ENCODE data around the gene CNTF. TPM values are rescaled to one million over a fixed set of nuclear protein-coding genes. Genes with fewer than 3 reads are reported as not detected.

Gene CNTF
- total RNA-seq, 1 donor from 2014 or later = 1.6 TPM

DNA sequence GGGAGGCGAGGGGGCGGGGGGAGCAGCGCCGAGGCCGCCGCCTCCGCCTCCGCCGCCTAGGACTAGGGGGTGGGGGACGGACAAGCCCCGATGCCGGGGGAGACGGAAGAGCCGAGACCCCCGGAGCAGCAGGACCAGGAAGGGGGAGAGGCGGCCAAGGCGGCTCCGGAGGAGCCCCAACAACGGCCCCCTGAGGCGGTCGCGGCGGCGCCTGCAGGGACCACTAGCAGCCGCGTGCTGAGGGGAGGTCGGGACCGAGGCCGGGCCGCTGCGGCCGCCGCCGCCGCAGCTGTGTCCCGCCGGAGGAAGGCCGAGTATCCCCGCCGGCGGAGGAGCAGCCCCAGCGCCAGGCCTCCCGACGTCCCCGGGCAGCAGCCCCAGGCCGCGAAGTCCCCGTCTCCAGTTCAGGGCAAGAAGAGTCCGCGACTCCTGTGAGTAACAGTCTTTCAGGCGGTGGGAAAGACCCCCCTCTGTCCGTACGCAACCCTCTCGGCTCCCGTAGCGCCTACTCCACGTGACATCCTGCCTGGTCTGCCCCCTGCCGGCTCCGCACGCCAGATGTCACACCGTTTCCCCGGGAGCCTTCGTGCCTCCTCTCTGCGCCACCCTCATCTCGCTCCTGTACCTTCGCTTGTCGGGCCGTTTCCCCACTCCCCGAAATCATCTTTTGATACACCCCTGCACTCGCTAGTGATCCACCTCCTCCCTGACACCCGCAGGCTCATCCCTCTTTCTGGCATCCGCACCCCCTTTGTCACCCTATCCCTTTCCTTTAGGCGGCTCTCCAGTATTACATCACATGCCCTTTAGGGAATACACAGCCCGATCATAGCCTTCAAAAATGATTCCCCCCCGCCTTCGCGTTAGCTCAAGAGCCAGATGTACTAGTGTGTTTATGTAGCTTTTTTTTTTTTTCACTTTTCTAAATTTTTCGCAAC is 43.0 kb upstream of the CNTF start:
- H3K4me3 ChIP-seq (ENCODE audit: low read length in 3 of 3) = peak overlapping the region; percentile 91 to 95 (median 92)
- peaks cover 0 to 5% (median 0%) of the 10 kb centered on the region in 3 donors for H3K36me3 ChIP-seq (ENCODE audit: control insufficient read depth in 3 of 3, insufficient read depth in 3 of 3, low read length in 3 of 3)
- H3K27me3 ChIP-seq (ENCODE audit: control insufficient read depth in 3 of 3, insufficient read depth in 3 of 3, low read length in 3 of 3) = no peaks in the 10 kb centered on the region
- peak overlapping the region; percentile 98 to 99 (median 99) for H3K9ac ChIP-seq (ENCODE audit: low read depth in 1 of 3, low read length in 3 of 3)
- H3K27ac ChIP-seq (ENCODE audit: low read depth, low read length) = peak overlapping the region; percentile 100
- H3K9me3 ChIP-seq (ENCODE audit: control insufficient read depth in 3 of 3, low read length in 3 of 3) = no peaks in the 10 kb centered on the region
- H3K4me1 ChIP-seq (ENCODE audit: control insufficient read depth in 3 of 3, insufficient read depth in 3 of 3, low read length in 3 of 3) = peaks cover 29 to 45% (median 41%) of the 10 kb centered on the region in 3 donors

DNA sequence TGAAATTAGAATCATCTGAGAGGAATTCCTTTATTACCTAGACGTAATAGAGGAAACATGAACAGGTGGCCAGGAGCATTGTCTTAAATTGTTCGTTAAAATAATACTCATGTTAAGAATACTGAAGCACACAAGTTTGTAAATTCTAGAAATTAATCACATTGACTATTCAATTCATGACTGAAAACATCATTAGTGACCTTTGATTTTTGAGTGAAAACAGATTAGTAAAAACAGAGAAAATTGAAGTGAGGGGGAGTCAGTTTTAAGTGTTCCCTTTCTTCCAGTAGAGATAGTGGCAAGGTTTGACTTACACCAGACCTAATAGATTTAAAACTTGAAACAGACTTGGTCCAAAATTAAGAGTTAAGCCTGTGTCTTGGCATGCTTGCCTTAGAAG is 42.2 kb upstream of the CNTF start:
- peak overlapping the region; percentile 98 to 99 (median 99) for H3K9ac ChIP-seq (ENCODE audit: low read depth in 1 of 3, low read length in 3 of 3)
- H3K27ac ChIP-seq (ENCODE audit: low read depth, low read length) = peak overlapping the region; percentile 100
- H3K4me1 ChIP-seq (ENCODE audit: control insufficient read depth in 3 of 3, insufficient read depth in 3 of 3, low read length in 3 of 3) = peaks cover 24 to 42% (median 33%) of the 10 kb centered on the region in 3 donors
- H3K27me3 ChIP-seq (ENCODE audit: control insufficient read depth in 3 of 3, insufficient read depth in 3 of 3, low read length in 3 of 3) = no peaks in the 10 kb centered on the region
- H3K36me3 ChIP-seq (ENCODE audit: control insufficient read depth in 3 of 3, insufficient read depth in 3 of 3, low read length in 3 of 3) = peaks cover 0 to 5% (median 0%) of the 10 kb centered on the region in 3 donors
- peak overlapping the region; percentile 91 to 95 (median 92) for H3K4me3 ChIP-seq (ENCODE audit: low read length in 3 of 3)
- H3K9me3 ChIP-seq (ENCODE audit: control insufficient read depth in 3 of 3, low read length in 3 of 3) = no peaks in the 10 kb centered on the region

DNA sequence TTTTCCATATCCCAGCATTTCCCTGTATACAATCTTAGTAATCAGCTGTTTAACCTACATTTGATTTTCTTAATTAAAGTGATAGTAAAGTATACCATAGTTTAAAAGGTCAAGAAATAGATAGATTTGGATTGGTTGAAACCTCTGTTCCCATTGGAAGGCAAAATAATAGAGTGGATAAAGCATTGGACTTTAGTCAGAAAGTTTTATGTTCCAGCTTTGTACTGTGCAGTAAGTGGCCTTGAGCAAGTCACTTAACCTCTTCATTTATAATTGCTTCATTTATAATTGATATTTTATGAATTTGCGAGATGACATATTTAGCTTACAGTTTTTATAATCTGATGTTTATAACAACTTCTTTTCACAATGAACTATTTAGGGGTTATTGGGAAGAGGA is 40.0 kb upstream of the CNTF start:
- H3K4me1 ChIP-seq (ENCODE audit: control insufficient read depth in 3 of 3, insufficient read depth in 3 of 3, low read length in 3 of 3) = peaks cover 13 to 31% (median 30%) of the 10 kb centered on the region in 3 donors
- no peaks in the 10 kb centered on the region for H3K27me3 ChIP-seq (ENCODE audit: control insufficient read depth in 3 of 3, insufficient read depth in 3 of 3, low read length in 3 of 3)
- H3K36me3 ChIP-seq (ENCODE audit: control insufficient read depth in 3 of 3, insufficient read depth in 3 of 3, low read length in 3 of 3) = peaks cover 0 to 5% (median 2%) of the 10 kb centered on the region in 3 donors
- no peaks in the 10 kb centered on the region for H3K9me3 ChIP-seq (ENCODE audit: control insufficient read depth in 3 of 3, low read length in 3 of 3)
- H3K9ac ChIP-seq (ENCODE audit: low read depth in 1 of 3, low read length in 3 of 3) = no peak overlapping the region
- H3K4me3 ChIP-seq (ENCODE audit: low read length in 3 of 3) = no peak overlapping the region
- H3K27ac ChIP-seq (ENCODE audit: low read depth, low read length) = no peak overlapping the region

DNA sequence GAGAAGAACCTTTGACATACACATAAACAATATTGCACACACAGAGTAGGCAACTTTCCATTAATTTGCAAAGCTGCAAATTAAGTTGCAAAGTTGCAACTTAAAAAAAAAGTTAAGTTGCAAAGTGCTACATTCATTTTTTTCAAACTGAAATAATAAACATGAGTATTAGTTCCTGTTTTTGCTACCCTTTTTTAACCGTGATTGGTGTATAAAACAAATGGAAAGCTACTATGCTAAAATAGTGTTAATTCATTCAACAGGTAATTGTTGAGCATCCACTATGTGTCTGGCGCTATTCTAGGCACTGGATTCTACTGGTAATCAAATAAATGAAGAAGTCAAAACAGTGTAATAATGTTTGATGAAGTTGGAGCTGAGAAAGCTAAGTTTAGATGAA is 35.5 kb upstream of the CNTF start:
- H3K9me3 ChIP-seq (ENCODE audit: control insufficient read depth in 3 of 3, low read length in 3 of 3) = no peaks in the 10 kb centered on the region
- no peaks in the 10 kb centered on the region for H3K27me3 ChIP-seq (ENCODE audit: control insufficient read depth in 3 of 3, insufficient read depth in 3 of 3, low read length in 3 of 3)
- no peak overlapping the region for H3K9ac ChIP-seq (ENCODE audit: low read depth in 1 of 3, low read length in 3 of 3)
- peaks cover 3 to 17% (median 15%) of the 10 kb centered on the region in 3 donors for H3K4me1 ChIP-seq (ENCODE audit: control insufficient read depth in 3 of 3, insufficient read depth in 3 of 3, low read length in 3 of 3)
- no peak overlapping the region for H3K4me3 ChIP-seq (ENCODE audit: low read length in 3 of 3)
- H3K36me3 ChIP-seq (ENCODE audit: control insufficient read depth in 3 of 3, insufficient read depth in 3 of 3, low read length in 3 of 3) = peaks cover 0 to 2% (median 0%) of the 10 kb centered on the region in 3 donors
- H3K27ac ChIP-seq (ENCODE audit: low read depth, low read length) = no peak overlapping the region

DNA sequence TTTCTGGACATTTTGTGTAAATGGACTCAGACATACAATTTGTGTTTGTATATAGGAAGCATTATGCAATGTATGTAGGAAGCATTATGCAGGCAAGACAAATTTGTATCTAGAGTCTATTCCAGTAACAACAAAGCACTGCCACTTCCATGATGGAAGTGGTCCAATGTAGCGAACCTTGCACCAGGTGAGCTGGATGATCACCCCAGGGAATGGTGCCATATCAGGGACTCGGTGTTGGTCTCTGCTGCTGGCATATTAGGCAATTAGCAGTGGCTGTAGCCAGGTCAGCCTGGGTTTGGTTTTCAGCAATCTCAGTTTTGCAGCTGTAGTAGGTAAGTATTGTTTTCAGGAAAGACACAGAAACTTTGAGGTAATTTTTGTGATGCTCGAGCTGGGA is 30.8 kb upstream of the CNTF start:
- Histone ChIP-seq H3K4me1 (ENCODE audit: control insufficient read depth in 3 of 3, insufficient read depth in 3 of 3, low read length in 3 of 3) (peaks cover 6 to 13% (median 9%) of the 10 kb centered on the region in 3 donors), H3K36me3 (ENCODE audit: control insufficient read depth in 3 of 3, insufficient read depth in 3 of 3, low read length in 3 of 3) (no peaks in the 10 kb centered on the region), H3K27me3 (ENCODE audit: control insufficient read depth in 3 of 3, insufficient read depth in 3 of 3, low read length in 3 of 3) (no peaks in the 10 kb centered on the region), H3K4me3 (ENCODE audit: low read length in 3 of 3) (no peak overlapping the region), H3K9me3 (ENCODE audit: control insufficient read depth in 3 of 3, low read length in 3 of 3) (no peaks in the 10 kb centered on the region), H3K27ac (ENCODE audit: low read depth, low read length) (no peak overlapping the region), H3K9ac (ENCODE audit: low read depth in 1 of 3, low read length in 3 of 3) (no peak overlapping the region)

DNA sequence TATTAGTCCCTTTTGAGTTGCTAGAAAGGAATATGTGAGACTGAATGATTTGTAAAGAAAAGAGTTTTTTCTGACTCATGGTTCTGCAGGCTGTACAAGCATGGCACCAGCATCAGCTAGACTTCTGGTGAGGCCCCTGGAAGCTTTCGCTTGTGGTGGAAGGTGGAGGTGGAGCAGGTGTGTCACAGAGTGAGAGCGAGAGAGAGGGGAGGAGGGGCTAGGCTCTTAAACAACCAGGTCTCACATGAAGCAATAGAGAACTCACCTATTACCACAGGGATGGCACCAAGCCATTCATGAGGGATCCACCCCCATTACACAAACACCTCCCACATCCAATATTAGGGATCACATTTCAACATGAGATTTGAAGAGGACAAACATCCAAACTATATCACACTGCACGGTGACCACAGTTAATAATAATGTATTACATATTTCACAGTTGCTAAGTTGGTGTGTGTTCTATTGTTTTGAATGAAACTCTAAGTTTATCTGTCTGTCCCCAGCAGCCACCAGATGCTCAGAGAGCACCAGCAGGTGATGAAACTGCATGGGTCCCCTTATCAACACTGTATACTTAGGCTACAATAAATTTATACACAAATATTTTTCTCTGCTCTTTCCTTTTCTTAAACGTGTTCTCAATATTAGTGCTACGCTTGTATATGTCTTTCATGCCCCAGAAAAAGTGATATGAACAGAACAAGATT is 29.5 kb upstream of the CNTF start:
- H3K4me3 ChIP-seq (ENCODE audit: low read length in 3 of 3) = no peak overlapping the region
- H3K36me3 ChIP-seq (ENCODE audit: control insufficient read depth in 3 of 3, insufficient read depth in 3 of 3, low read length in 3 of 3) = no peaks in the 10 kb centered on the region
- no peak overlapping the region for H3K9ac ChIP-seq (ENCODE audit: low read depth in 1 of 3, low read length in 3 of 3)
- no peak overlapping the region for H3K27ac ChIP-seq (ENCODE audit: low read depth, low read length)
- H3K27me3 ChIP-seq (ENCODE audit: control insufficient read depth in 3 of 3, insufficient read depth in 3 of 3, low read length in 3 of 3) = no peaks in the 10 kb centered on the region
- H3K4me1 ChIP-seq (ENCODE audit: control insufficient read depth in 3 of 3, insufficient read depth in 3 of 3, low read length in 3 of 3) = peaks cover 10 to 15% (median 11%) of the 10 kb centered on the region in 3 donors
- no peaks in the 10 kb centered on the region for H3K9me3 ChIP-seq (ENCODE audit: control insufficient read depth in 3 of 3, low read length in 3 of 3)

DNA sequence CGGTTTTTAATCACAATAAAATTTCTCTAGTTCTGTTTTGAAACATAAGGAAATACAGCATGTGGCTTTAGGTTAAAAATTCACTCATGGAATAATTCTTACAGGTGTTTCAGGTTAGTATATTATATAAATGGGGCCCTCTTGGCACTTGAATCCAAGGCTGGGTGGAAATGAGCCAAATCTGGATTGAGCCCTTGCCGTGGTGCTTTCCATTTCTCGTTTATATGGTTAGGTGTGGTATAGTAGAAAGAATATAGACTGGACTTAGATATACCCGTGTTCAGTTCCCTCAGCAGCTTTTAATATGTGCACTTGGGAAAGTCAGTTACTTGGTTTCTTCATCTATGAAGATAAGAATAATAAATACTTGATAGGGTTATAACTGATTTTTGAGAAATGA is 27.6 kb upstream of the CNTF start:
- no peak overlapping the region for H3K27ac ChIP-seq (ENCODE audit: low read depth, low read length)
- no peaks in the 10 kb centered on the region for H3K9me3 ChIP-seq (ENCODE audit: control insufficient read depth in 3 of 3, low read length in 3 of 3)
- H3K4me3 ChIP-seq (ENCODE audit: low read length in 3 of 3) = no peak overlapping the region
- H3K4me1 ChIP-seq (ENCODE audit: control insufficient read depth in 3 of 3, insufficient read depth in 3 of 3, low read length in 3 of 3) = peaks cover 11 to 15% (median 13%) of the 10 kb centered on the region in 3 donors
- no peaks in the 10 kb centered on the region for H3K27me3 ChIP-seq (ENCODE audit: control insufficient read depth in 3 of 3, insufficient read depth in 3 of 3, low read length in 3 of 3)
- no peak overlapping the region for H3K9ac ChIP-seq (ENCODE audit: low read depth in 1 of 3, low read length in 3 of 3)
- no peaks in the 10 kb centered on the region for H3K36me3 ChIP-seq (ENCODE audit: control insufficient read depth in 3 of 3, insufficient read depth in 3 of 3, low read length in 3 of 3)

DNA sequence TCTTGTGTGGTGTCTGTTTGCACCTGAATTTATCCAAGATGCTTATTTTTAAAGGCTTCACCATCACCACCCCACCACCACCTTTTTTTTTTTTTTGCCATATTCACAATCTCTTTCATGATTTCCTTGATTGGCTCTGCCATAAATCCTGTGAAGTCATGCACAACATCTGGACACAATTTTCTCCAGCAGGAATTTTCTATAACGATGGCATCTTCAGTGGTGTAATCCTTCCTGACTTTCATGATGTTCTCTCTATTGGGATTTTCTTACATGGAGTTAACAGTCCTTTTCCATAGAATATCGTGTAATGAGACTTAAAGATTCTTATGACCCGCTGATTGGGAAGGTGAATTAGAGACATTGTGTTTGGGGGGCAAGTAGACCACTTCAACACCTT is 25.8 kb upstream of the CNTF start:
- Histone ChIP-seq H3K9ac (ENCODE audit: low read depth in 1 of 3, low read length in 3 of 3) (no peak overlapping the region), H3K4me1 (ENCODE audit: control insufficient read depth in 3 of 3, insufficient read depth in 3 of 3, low read length in 3 of 3) (peaks cover 14 to 17% (median 15%) of the 10 kb centered on the region in 3 donors), H3K27me3 (ENCODE audit: control insufficient read depth in 3 of 3, insufficient read depth in 3 of 3, low read length in 3 of 3) (no peaks in the 10 kb centered on the region), H3K4me3 (ENCODE audit: low read length in 3 of 3) (no peak overlapping the region), H3K36me3 (ENCODE audit: control insufficient read depth in 3 of 3, insufficient read depth in 3 of 3, low read length in 3 of 3) (no peaks in the 10 kb centered on the region), H3K9me3 (ENCODE audit: control insufficient read depth in 3 of 3, low read length in 3 of 3) (no peaks in the 10 kb centered on the region), H3K27ac (ENCODE audit: low read depth, low read length) (no peak overlapping the region)

DNA sequence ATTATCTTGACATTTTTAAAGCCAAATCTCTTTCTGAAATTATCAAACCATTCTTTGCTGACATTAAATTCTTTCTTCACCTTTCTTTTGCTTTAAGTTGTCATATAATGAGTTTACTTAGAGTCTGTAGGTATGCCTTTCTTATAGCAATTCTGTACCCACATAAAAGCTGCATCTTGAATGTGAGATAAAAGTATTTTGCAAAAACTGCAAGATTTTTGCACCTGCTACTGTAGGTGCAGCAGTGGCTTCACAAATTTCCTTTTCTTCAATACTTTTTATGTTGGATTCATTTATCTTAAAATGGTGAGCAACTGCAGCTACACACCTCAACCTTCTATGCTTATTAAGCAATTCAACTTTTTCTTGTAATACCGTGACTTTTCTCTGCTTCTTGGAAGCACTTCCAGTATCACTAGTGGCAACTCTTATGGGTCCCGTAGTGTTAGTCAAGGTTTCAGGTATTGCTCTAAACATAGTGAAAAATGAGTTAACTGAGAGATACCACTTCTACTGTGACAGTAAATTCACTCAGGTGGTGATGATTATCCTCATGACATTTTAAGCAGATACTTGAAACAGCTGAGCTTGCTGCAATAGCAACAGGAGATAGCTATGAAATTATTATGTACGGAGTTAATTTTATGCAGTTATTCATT is 24.9 kb upstream of the CNTF start:
- Histone ChIP-seq H3K4me1 (ENCODE audit: control insufficient read depth in 3 of 3, insufficient read depth in 3 of 3, low read length in 3 of 3) (peaks cover 12 to 17% (median 15%) of the 10 kb centered on the region in 3 donors), H3K9me3 (ENCODE audit: control insufficient read depth in 3 of 3, low read length in 3 of 3) (no peaks in the 10 kb centered on the region), H3K4me3 (ENCODE audit: low read length in 3 of 3) (no peak overlapping the region)

More for the DNA sequence above, 24.9 kb upstream of the CNTF start:
- no peak overlapping the region for H3K9ac ChIP-seq (ENCODE audit: low read depth in 1 of 3, low read length in 3 of 3)
- no peak overlapping the region for H3K27ac ChIP-seq (ENCODE audit: low read depth, low read length)
- H3K36me3 ChIP-seq (ENCODE audit: control insufficient read depth in 3 of 3, insufficient read depth in 3 of 3, low read length in 3 of 3) = no peaks in the 10 kb centered on the region
- H3K27me3 ChIP-seq (ENCODE audit: control insufficient read depth in 3 of 3, insufficient read depth in 3 of 3, low read length in 3 of 3) = no peaks in the 10 kb centered on the region

Data from skeletal muscle tissue (tissue), 4 donors.